GM12874 (cell line): ENCODE data around the gene SDK1.

ENCODE experiments used
- CTCF ChIP-seq: IDR thresholded peaks from 2 replicates; pipeline ENCODE4 v1.5.1; 2011; ENCODE audit warnings: low read depth, mild to moderate bottlenecking, control low read depth, low read length, moderate library complexity; ENCODE audit not compliant: insufficient read depth

SDK1 gene

DNA sequence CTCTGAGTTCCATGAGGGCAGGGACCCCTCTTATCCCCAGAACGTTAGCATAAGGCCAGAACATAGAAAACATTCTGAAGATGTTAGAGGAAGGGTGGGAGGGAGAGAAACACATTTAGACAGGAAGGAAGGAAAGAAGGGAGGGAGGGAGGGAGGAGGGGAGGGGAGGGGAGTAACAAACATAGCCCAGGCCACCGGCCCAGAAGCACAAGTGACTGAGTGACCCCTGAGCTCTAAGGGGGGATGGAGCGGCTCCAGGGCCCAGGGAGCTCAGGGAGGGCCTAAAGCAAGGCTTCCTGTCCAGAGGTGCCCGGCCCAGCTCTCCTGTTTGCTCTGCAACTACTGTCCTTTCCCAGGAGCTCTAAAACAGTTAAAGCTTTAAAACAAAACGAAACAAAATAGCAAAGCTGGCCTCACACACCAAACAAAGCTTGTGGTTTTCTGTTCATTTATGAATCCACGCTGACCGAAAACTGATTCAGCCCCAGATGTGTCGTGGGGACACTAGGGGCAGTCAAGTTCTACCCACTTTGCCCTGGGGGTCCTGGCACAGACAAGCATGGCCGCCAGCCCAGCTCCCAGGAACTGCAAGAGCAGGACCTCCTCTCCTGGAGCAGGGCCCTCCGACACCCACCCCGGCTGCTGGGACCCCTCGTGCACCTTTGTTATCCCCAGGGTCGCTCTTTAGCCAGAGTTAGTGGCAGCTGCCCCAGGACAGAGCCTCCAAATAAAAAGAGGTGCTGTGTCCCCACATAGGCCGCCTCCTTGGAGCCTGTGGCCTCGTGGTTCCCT is 884.9 kb downstream of the SDK1 start:
- TF ChIP-seq CTCF: no peak

GRCh38 chr7:4186513-4186780 is 885.4 kb downstream of the SDK1 start:
- no peak for TF ChIP-seq CTCF

DNA sequence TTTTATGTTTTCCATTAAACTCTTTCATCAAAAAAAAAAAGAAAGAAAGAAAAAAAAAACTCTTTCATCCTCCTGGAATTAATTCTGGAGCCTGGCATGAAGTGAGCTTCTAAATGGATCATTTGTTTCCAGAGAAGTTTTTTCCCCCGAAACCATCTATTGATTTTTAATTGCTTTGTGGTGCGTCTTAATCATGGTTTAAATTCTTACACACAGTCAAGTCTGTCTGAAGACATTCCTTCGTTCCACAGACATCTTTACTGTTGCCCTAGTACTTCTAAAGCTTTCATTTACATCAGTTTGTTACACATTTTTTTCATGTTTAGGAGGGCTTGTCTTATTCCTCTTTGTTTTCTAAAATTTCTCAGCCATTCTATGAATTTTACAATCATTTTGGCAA is 887.6 kb downstream of the SDK1 start:
- no peak for TF ChIP-seq CTCF

GRCh38 chr7:4189131-4189570 is 888.1 kb downstream of the SDK1 start:
- no peak for TF ChIP-seq CTCF

GRCh38 chr7:4190010-4190981 is 889.2 kb downstream of the SDK1 start:
- no peak for TF ChIP-seq CTCF

GRCh38 chr7:4191046-4191445 is 890.0 kb downstream of the SDK1 start:
- TF ChIP-seq CTCF: no peak

GRCh38 chr7:4191525-4191924 is 890.5 kb downstream of the SDK1 start:
- no peak for TF ChIP-seq CTCF
